ENCODE results near the gene RAB44.

RAB44 gene

DNA sequence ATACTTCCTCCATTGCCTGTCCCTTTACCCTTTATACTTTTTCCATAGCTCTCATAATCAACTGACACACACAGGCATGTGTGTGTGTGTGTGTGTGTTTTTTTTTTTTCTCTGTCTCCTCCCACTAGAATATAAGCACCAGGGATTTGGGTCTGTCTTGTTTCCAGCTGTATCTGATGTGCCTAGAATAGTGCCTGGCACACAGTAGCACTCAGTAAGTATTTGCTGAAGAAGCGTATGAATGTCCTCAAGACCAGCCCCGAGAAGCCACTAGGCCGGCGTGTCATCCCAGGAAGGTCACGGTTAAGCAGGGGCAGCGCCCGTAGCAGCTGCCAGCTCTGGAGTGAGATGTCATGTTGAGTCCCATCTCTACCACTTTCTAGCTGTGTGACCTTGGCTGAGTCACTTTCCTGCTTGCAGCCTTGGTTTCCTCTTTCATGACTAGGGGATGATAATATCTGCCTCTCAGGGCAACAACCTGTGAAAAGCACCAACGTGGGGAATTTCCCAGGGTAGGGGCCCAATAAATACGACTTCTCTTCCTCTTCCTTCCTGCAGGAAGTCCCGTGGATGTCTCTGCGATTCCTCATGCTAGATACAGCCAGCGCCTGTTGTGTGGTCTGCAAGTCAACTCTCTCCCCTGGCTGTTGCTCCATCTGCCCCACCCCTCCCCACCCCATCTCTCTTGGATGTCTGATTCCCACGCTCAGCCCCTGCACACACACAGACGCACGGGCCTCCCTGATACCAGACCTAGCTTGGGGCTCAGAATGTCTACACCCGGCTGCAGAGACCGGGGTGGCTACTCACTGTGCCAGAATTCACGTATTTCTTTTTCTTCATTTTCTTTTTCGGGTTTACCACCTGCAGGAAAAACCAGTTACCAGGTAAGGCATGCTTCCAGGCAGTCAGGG is 58.1 kb downstream of the RAB44 start:
- no peak overlapping the region for H3K4me3 ChIP-seq (replicated peaks; ENCODE audit: low read depth, low read length)
- no peak for DNase-seq (ENCODE audit: extremely low read depth, low read depth)
- TF ChIP-seq, protein P1, sequence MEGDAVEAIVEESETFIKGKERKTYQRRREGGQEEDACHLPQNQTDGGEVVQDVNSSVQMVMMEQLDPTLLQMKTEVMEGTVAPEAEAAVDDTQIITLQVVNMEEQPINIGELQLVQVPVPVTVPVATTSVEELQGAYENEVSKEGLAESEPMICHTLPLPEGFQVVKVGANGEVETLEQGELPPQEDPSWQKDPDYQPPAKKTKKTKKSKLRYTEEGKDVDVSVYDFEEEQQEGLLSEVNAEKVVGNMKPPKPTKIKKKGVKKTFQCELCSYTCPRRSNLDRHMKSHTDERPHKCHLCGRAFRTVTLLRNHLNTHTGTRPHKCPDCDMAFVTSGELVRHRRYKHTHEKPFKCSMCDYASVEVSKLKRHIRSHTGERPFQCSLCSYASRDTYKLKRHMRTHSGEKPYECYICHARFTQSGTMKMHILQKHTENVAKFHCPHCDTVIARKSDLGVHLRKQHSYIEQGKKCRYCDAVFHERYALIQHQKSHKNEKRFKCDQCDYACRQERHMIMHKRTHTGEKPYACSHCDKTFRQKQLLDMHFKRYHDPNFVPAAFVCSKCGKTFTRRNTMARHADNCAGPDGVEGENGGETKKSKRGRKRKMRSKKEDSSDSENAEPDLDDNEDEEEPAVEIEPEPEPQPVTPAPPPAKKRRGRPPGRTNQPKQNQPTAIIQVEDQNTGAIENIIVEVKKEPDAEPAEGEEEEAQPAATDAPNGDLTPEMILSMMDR (IDR thresholded peaks at IDR 0.05; ENCODE audit: low read depth, low read length, missing control alignments), result no peak

DNA sequence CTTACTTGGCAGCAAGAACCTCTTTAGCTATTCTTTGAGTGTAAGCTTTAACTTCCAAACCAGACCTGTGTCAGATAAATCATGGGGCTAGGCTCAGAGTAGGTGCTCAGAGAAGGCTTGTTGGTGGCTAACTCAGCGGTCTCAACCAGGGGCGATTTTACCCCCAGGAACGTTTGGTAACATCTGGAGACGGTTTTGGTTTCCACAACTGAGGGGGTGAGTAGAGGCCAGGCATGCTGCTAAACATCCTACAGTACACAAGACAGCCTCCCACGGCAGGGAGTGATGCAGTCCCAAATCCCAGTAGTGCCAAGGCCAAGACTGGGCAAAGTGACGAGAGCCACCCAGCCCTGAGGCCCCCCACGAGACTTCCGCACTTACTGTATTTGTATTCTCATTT is 59.2 kb downstream of the RAB44 start:
- H3K4me3 ChIP-seq (replicated peaks; ENCODE audit: low read depth, low read length), result no peak overlapping the region
- DNase-seq (ENCODE audit: extremely low read depth, low read depth), result no peak
- TF ChIP-seq, protein P1 (IDR thresholded peaks at IDR 0.05; ENCODE audit: low read depth, low read length, missing control alignments), result no peak

DNA sequence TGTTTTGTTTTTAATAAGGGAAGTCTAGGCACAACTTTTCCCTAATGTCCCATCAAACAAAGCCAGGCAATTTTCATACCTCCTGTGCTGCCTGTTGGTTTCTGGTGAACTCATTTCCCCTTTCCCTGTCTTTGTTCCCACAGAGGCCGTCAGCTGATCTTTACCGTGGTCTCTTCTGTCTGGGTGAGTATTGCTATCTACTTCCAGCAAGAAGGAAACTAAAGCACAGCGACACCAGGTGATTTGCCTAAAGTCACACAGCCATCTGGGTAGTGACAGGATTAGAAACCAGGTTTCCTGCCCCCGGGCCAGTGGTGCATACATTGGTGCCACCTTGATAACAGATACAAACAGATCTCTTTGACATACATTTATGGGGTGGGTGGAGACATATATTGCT is 59.6 kb downstream of the RAB44 start:
- no peak for DNase-seq (ENCODE audit: extremely low read depth, low read depth)
- TF ChIP-seq, protein P1 (IDR thresholded peaks at IDR 0.05; ENCODE audit: low read depth, low read length, missing control alignments), result no peak
- H3K4me3 ChIP-seq (replicated peaks; ENCODE audit: low read depth, low read length), result no peak overlapping the region

DNA sequence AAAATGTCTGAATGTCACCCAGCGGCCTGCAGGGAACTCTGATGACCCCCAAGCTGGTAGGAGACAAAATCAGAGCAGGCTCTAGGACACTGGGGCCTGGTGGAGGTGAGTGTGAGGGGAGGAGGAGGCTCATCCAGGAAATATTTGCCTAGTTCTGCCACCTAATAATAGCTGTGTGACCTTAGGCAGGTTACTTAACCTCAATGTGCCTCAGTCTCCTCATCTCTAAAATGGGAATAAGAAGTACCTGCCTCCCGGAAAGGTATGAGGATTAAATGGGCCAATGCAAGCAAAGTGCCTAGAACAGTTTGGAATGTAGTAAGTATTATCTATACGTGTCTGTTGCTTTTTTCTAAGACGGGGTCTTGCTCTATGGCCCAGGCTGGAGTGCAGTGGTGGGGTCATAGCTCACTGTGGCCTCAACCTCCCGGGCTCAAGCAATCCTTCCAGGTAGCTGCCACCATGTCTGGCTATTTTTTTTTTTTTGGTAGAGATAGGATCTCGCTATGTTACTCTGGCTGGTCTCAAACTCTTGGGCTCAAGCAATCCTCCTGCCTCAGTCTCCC is 60.4 kb downstream of the RAB44 start:
- DNase-seq (ENCODE audit: extremely low read depth, low read depth), result no peak
- H3K4me3 ChIP-seq (replicated peaks; ENCODE audit: low read depth, low read length), result no peak overlapping the region
- TF ChIP-seq, protein P1 (IDR thresholded peaks at IDR 0.05; ENCODE audit: low read depth, low read length, missing control alignments), result no peak

DNA sequence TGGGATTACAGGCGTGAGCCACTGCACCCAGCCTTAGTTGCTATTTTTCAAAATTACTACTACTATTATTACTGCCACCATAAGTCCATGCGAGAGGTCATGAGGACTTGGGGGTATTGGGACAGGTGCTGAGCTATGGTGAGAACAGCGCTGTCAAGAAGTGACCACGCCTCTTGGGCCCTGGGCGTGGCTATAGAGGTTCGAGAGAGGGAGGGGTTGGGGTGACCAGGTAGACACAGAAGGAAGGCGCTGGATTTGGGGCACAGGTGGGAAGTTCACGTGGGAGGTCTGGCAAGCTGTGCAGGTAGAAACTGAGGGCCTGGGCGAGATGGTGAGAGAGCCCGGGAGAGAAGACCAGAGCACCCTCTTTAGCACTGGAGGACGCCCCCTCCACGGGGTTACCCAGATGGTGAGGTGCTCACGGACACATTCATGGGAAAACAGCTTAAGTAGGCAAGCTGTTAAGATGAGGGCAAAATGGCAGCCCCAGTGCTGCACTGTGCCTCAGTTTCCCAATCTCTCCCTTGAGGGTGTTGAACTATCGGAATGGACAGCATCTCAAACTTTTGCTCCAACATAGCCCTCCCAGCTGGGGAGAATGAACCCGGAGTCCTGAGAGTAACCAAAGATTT is 61.0 kb downstream of the RAB44 start:
- DNase-seq (ENCODE audit: extremely low read depth, low read depth), result no peak
- TF ChIP-seq, protein P1 (IDR thresholded peaks at IDR 0.05; ENCODE audit: low read depth, low read length, missing control alignments), result no peak
- H3K4me3 ChIP-seq (replicated peaks; ENCODE audit: low read depth, low read length), result no peak overlapping the region

GRCh38 chr6:36759148-36759759 is 61.6 kb downstream of the RAB44 start:
- no peak for DNase-seq (ENCODE audit: extremely low read depth, low read depth)
- TF ChIP-seq, protein P1 (IDR thresholded peaks at IDR 0.05; ENCODE audit: low read depth, low read length, missing control alignments), result peak; percentile 98
- no peak overlapping the region for H3K4me3 ChIP-seq (replicated peaks; ENCODE audit: low read depth, low read length)

Measured in HFF-Myc (cell line).